Pons (tissue), 1 donor: Measurements from ENCODE around the gene CGNL1.

Experiments used
- DNase-seq: peaks from one replicate; pipeline ENCODE4 v3.0.0-alpha.2; 2016; ENCODE audit warnings: low spot score

CGNL1 gene

GRCh38 chr15:57525581-57525980 is 149.3 kb downstream of the CGNL1 start:
- no peak for DNase-seq

GRCh38 chr15:57526076-57526475 is 149.8 kb downstream of the CGNL1 start:
- no peak for DNase-seq

- no peak for DNase-seq
These were observed 150.3 kb downstream of the CGNL1 start for GRCh38 chr15:57526615-57527014.

- DNase-seq: peak; percentile 95
These were observed 151.2 kb downstream of the CGNL1 start for GRCh38 chr15:57527382-57528091.

GRCh38 chr15:57528940-57529565 is 152.7 kb downstream of the CGNL1 start:
- no peak for DNase-seq

GRCh38 chr15:57529748-57530147 is 153.4 kb downstream of the CGNL1 start:
- no peak for DNase-seq

- DNase-seq: no peak
These were observed 156.6 kb downstream of the CGNL1 start for GRCh38 chr15:57532731-57533447.

- DNase-seq: no peak
These were observed 157.1 kb downstream of the CGNL1 start for GRCh38 chr15:57533448-57533799.

- no peak for DNase-seq
These were observed 158.0 kb downstream of the CGNL1 start for GRCh38 chr15:57534281-57534680.

- DNase-seq: peak; percentile 32
These were observed 160.8 kb downstream of the CGNL1 start for GRCh38 chr15:57537072-57537471.

GRCh38 chr15:57537488-57538264 is 161.4 kb downstream of the CGNL1 start:
- no peak for DNase-seq

GRCh38 chr15:57538265-57538529 is 161.9 kb downstream of the CGNL1 start:
- no peak for DNase-seq

GRCh38 chr15:57538821-57539220 is 162.5 kb downstream of the CGNL1 start:
- no peak for DNase-seq

- no peak for DNase-seq
These were observed 163.9 kb downstream of the CGNL1 start for GRCh38 chr15:57540211-57540610.

GRCh38 chr15:57540736-57541135 is 164.4 kb downstream of the CGNL1 start:
- DNase-seq: no peak

- DNase-seq: no peak
These were observed 165.0 kb downstream of the CGNL1 start for GRCh38 chr15:57541271-57541670.

GRCh38 chr15:57541805-57542504 is 165.7 kb downstream of the CGNL1 start:
- DNase-seq: peak; percentile 58

- DNase-seq: no peak
These were observed 166.2 kb downstream of the CGNL1 start for GRCh38 chr15:57542505-57542817.

GRCh38 chr15:57544848-57545480 is 168.7 kb downstream of the CGNL1 start:
- DNase-seq: no peak

GRCh38 chr15:57545995-57546394 is 169.7 kb downstream of the CGNL1 start:
- no peak for DNase-seq

GRCh38 chr15:57547243-57547755 is 171.0 kb downstream of the CGNL1 start:
- DNase-seq: no peak

GRCh38 chr15:57548351-57548750 is 172.0 kb downstream of the CGNL1 start:
- no peak for DNase-seq
